ENCODE data around the gene PAX8.
"Not testable (repeated sequence)": the region's sequence is repeated elsewhere in the genome, so short reads cannot be mapped to it uniquely, and the experiment has no call there.

The PAX8 gene

DNA sequence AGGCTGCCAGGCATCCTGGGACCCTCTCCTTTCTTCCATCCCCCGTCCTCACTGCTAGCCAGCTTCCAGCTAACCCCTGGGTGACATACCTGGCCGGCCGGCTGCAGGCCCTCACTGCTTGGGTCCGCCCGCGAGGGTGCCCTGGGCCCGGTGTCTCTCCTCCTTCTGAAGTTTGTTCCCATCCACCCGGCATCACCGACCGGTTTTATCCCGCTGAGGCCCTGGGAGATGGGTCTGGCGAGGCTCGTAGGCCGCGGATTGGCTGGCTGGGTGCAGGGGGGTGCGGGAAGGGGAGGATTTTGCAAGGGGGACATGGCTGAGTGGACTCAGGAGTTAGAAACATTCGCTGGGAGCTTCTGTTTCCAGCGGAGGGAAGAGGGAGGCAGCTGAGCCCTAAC lies at the start of gene PAX8:
Gene PAX8 (minus strand): TSS at position 180 of the 398 bp plus-strand sequence. CDS start 527 bp downstream, outside the sequence.
- DNase-seq = no peak

- DNase-seq = no peak
These were observed 49.3 kb upstream of the PAX8 start for GRCh38 chr2:113328043-113328442.

GRCh38 chr2:113325161-113325731 lies 46.5 kb upstream of the PAX8 start:
- DNase-seq = not testable (repeated sequence)

GRCh38 chr2:113324684-113325160 lies 46.0 kb upstream of the PAX8 start:
- no peak for DNase-seq

DNA sequence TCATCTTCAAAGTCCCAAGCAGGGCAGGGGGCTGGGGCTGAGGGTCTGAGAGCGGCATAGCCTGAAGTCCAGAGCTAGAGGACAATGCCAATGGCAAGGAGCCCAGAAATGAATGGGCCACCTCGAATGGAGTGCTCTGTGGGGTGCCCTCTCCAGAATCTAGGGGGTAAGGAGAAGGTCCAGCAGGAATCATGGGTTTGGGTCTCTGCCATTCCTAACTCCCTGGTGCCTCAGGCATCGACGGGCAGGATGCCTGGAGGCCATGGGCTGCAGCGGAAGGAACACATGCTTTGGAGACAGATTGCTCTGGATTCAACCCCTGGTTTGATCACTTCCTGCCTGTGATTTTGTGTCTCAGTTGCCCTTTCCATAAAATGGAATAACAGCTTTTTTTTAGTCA lies 44.4 kb upstream of the PAX8 start:
- not testable (repeated sequence) for DNase-seq

GRCh38 chr2:113320106-113320505 lies 41.4 kb upstream of the PAX8 start:
- DNase-seq = not testable (repeated sequence)

- not testable (repeated sequence) for DNase-seq
These were observed 40.2 kb upstream of the PAX8 start for GRCh38 chr2:113318941-113319340.

GRCh38 chr2:113316085-113316484 lies 37.4 kb upstream of the PAX8 start:
- DNase-seq = no peak

- not testable (repeated sequence) for DNase-seq
These were observed 35.9 kb upstream of the PAX8 start for GRCh38 chr2:113314663-113315062.

GRCh38 chr2:113314176-113314575 lies 35.5 kb upstream of the PAX8 start:
- DNase-seq = not testable (repeated sequence)

- not testable (repeated sequence) for DNase-seq
These were observed 33.1 kb upstream of the PAX8 start for GRCh38 chr2:113311781-113312180.

GRCh38 chr2:113311191-113311590 lies 32.5 kb upstream of the PAX8 start:
- not testable (repeated sequence) for DNase-seq

DNA sequence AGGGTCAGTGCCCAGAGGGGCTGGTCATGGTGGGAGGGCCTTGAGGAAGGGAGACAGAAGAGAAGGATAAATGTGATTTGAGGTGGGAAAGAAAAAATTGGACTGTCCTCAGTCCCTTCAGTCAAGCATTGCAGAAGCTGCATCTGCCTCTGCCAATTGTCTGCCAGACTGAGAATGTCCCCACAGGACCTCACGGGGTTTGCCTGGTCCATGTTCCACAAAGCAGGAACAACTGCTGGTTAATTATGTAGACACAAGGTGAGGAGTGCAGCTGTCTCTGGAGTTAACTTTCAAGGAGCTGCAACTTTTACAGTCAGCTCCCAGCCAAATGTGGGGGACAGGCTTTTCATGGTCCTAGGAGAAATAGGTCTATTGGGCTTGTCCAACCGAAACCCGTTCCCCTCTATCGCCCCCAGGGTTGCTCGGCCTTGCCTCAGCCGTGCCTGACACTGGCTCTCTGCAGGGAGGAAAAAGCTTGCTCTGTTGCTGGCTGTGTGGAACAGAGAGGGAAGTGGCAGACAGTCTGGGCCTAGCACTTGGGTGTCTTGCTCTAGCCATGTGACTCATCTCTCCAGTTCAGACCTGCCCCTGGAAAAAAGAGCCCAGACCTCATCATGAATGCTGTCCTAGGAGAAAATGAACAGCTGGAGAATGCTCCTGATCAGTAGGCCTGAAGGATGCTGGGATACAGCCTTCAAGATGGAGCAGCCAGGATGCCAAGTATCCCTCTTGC lies 31.1 kb upstream of the PAX8 start:
- DNase-seq = peak in 1 of 2 donors; percentile 9

DNA sequence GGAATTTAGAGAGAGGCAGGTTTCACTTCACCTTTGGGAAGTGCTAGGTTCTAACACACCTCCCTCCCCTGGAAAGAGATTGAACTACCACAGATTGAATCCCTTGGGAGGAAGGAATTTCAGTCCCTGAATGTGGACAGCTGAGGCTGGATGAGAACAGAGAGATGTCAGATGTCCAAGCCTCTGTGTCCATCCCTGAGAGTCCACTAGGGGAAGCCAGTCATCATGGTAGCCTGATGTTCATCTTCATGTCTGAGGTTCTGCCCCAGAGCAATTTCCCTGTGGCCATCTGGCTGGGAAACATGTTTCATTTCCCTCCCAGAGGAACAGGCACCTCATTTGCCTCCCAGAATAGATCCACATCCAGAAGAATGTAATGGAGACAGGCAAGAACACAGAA lies 30.1 kb upstream of the PAX8 start:
- DNase-seq = not testable (repeated sequence)

- DNase-seq = not testable (repeated sequence)
These were observed 27.5 kb upstream of the PAX8 start for GRCh38 chr2:113306207-113306606.

DNA sequence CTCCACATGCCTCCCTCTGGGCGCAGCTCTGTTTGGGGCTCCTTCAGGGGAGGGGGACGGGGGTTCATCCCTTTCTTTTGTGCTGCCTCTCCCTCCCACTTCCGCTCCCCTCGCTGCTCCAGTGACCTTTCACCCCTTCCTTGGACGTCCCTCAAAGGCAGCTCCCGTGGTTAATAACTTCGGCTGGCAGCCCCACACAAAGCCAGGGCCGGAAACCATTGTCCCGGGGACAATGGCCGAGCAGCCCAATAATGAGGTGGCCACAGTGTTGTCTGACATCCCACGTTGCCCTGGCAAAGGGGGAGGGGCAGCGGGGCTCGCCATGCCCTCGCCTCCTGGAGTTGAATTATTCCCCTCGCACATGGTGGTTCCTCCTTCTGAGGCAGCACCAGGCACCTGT lies 27.0 kb upstream of the PAX8 start:
- not testable (repeated sequence) for DNase-seq

GRCh38 chr2:113305146-113305545 lies 26.4 kb upstream of the PAX8 start:
- DNase-seq = no peak

GRCh38 chr2:113304702-113305101 lies 26.0 kb upstream of the PAX8 start:
- DNase-seq = no peak

DNA sequence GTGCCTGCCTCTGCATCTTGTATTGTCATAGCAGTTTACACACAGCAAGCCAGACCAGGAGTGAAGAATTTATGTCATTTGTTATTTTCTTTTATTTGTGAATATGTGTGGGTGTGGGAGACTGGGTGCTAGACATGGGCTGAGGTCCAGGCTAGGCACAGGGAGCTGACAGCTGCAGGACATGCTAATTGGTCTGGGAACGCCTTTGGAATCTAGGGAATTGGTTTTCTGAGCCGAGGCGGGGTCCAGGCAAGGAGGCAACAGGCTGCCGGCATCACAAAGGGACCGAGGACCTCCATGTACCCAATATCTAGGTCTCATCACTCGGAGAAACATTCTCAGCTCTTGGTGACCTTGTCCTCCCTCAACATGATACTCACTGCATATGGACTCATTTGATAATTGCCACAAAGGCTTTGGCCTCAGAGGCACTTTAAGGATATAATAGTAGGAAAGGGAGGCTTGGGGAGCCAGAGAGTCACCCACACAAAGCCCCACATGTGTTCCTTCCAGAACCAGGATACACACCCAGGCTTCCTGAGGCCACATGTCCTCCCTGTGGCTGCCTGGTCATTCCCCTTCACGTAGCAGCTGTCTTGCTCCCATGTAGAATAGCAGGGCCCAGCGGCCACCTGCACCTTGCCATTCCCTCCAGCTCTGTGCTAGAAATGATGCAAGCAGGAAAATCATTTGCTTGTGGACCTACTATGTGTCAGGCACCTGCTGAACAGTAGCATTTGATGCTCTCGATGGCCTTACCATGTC lies 23.7 kb upstream of the PAX8 start:
- DNase-seq = not testable (repeated sequence)

GRCh38 chr2:113300281-113300680 lies 21.6 kb upstream of the PAX8 start:
- DNase-seq = no peak

DNA sequence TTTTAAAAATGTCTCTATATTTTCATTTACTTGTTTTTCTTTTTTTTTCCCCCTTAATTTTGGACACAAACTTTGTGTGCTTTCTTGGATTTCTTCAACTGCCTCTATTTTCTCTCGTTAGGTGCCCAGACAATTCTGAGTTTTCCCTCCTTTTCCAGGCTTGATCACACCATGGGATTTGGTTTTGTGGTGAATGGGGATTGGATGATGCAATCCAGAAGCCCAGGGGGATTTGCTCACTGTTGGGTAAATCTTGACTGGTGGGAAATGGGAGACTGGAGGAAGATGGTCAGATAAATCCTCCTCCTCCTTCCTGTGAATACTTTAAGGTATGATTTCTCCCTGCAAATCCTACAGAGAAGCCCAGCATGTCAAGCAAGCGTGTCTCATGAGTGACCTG lies 19.5 kb upstream of the PAX8 start:
- no peak for DNase-seq

- not testable (repeated sequence) for DNase-seq
These were observed 18.9 kb upstream of the PAX8 start for GRCh38 chr2:113297590-113297989.

- no peak for DNase-seq
These were observed 12.5 kb upstream of the PAX8 start for GRCh38 chr2:113291191-113291590.

Measured in bone marrow (tissue), 2 donors.